Duodenal mucosa (tissue), 2 donors: Measurements from ENCODE around the gene SUCLG1.
"Not testable (repeated sequence)": the region's sequence is repeated elsewhere in the genome, so short reads cannot be mapped to it uniquely, and the experiment has no call there.

Experiments
- H3K27ac ChIP-seq: one replicate; pipeline ENCODE4 v1.7.0; 2013; ENCODE audit warnings: low read depth, low read length
- H3K27me3 ChIP-seq, 2 donors: one replicate each; pipeline ENCODE4 v1.7.0; 2013; ENCODE audit warnings: low read length in 2 of 2, control low read depth in 1 of 2; ENCODE audit not compliant: insufficient read depth in 2 of 2, control insufficient read depth in 1 of 2
- H3K36me3 ChIP-seq, 2 donors: one replicate each; pipeline ENCODE4 v1.7.0; 2013; ENCODE audit warnings: low read length in 2 of 2, control low read depth in 1 of 2; ENCODE audit not compliant: insufficient read depth in 2 of 2, control insufficient read depth in 1 of 2
- H3K4me1 ChIP-seq, 2 donors: one replicate each; pipeline ENCODE4 v1.7.0; 2013; ENCODE audit warnings: low read length in 2 of 2, control low read depth in 1 of 2; ENCODE audit not compliant: insufficient read depth in 2 of 2, control insufficient read depth in 1 of 2
- H3K4me3 ChIP-seq, 2 donors: one replicate each; pipeline ENCODE4 v1.7.0; 2013; ENCODE audit warnings: low read length in 2 of 2, low read depth in 1 of 2
- H3K9ac ChIP-seq, 2 donors: one replicate each; pipeline ENCODE4 v1.7.0; 2013; ENCODE audit warnings: low read length in 2 of 2, low read depth in 1 of 2
- H3K9me3 ChIP-seq, 2 donors: one replicate each; pipeline ENCODE4 v1.7.0; 2013; ENCODE audit warnings: low read length in 2 of 2, control low read depth in 1 of 2; ENCODE audit not compliant: control insufficient read depth in 1 of 2

Gene SUCLG1

GRCh38 chr2:84427235-84428138, 31.6 kb downstream of the SUCLG1 start:
- Histone ChIP-seq H3K27me3 (no peaks in the 10 kb centered on the region), H3K4me3 (no peak overlapping the region), H3K4me1 (no peaks in the 10 kb centered on the region), H3K9ac (no peak overlapping the region), H3K36me3 (peaks cover 59 to 84% of the 10 kb centered on the region in 2 donors), H3K27ac (no peak overlapping the region), H3K9me3 (no peaks in the 10 kb centered on the region)

- Histone ChIP-seq H3K4me3 (no peak overlapping the region), H3K36me3 (peaks cover 44 to 71% of the 10 kb centered on the region in 2 donors), H3K9ac (no peak overlapping the region), H3K4me1 (no peaks in the 10 kb centered on the region), H3K9me3 (no peaks in the 10 kb centered on the region), H3K27me3 (no peaks in the 10 kb centered on the region), H3K27ac (no peak overlapping the region)
These were observed 33.8 kb downstream of the SUCLG1 start for GRCh38 chr2:84425310-84425709.

GRCh38 chr2:84424152-84424551, 34.9 kb downstream of the SUCLG1 start:
- no peak overlapping the region for H3K4me3 ChIP-seq
- peaks cover 33 to 59% of the 10 kb centered on the region in 2 donors for H3K36me3 ChIP-seq
- no peaks in the 10 kb centered on the region for H3K4me1 ChIP-seq
- H3K9me3 ChIP-seq: no peaks in the 10 kb centered on the region
- H3K9ac ChIP-seq: no peak overlapping the region
- no peaks in the 10 kb centered on the region for H3K27me3 ChIP-seq
- no peak overlapping the region for H3K27ac ChIP-seq

GRCh38 chr2:84421791-84422190, 37.3 kb downstream of the SUCLG1 start:
- Histone ChIP-seq H3K9me3 (no peaks in the 10 kb centered on the region), H3K27me3 (no peaks in the 10 kb centered on the region), H3K36me3 (peaks cover 22 to 42% of the 10 kb centered on the region in 2 donors), H3K4me3 (no peak overlapping the region), H3K27ac (no peak overlapping the region), H3K9ac (no peak overlapping the region), H3K4me1 (no peaks in the 10 kb centered on the region)

GRCh38 chr2:84421197-84421596, 37.9 kb downstream of the SUCLG1 start:
- Histone ChIP-seq H3K9ac (no peak overlapping the region), H3K9me3 (no peaks in the 10 kb centered on the region), H3K27ac (no peak overlapping the region), H3K36me3 (peaks cover 22 to 42% of the 10 kb centered on the region in 2 donors), H3K27me3 (no peaks in the 10 kb centered on the region), H3K4me1 (no peaks in the 10 kb centered on the region), H3K4me3 (no peak overlapping the region)

GRCh38 chr2:84417453-84418145, 41.5 kb downstream of the SUCLG1 start:
- no peak overlapping the region for H3K9ac ChIP-seq
- no peaks in the 10 kb centered on the region for H3K4me1 ChIP-seq
- H3K27ac ChIP-seq: no peak overlapping the region
- no peaks in the 10 kb centered on the region for H3K27me3 ChIP-seq
- no peak overlapping the region for H3K4me3 ChIP-seq
- peaks cover 6 to 9% of the 10 kb centered on the region in 2 donors for H3K36me3 ChIP-seq
- H3K9me3 ChIP-seq: no peaks in the 10 kb centered on the region

GRCh38 chr2:84409531-84409930, 49.5 kb downstream of the SUCLG1 start:
- H3K27me3 ChIP-seq: no peaks in the 10 kb centered on the region

GRCh38 chr2:84402111-84402510, 57.0 kb downstream of the SUCLG1 start:
- H3K36me3 ChIP-seq, H3K9ac ChIP-seq, H3K4me3 ChIP-seq, H3K27ac ChIP-seq, H3K4me1 ChIP-seq, H3K27me3 ChIP-seq, H3K9me3 ChIP-seq: not testable (repeated sequence)

More at GRCh38 chr2:84409531-84409930, 49.5 kb downstream of the SUCLG1 start:
- Histone ChIP-seq H3K4me3 (no peak overlapping the region), H3K27ac (no peak overlapping the region), H3K9ac (no peak overlapping the region), H3K9me3 (no peaks in the 10 kb centered on the region), H3K4me1 (no peaks in the 10 kb centered on the region), H3K36me3 (no peaks in the 10 kb centered on the region)

- not testable (repeated sequence) for H3K4me1 ChIP-seq, H3K9ac ChIP-seq, H3K27ac ChIP-seq, H3K27me3 ChIP-seq, H3K4me3 ChIP-seq, H3K9me3 ChIP-seq, H3K36me3 ChIP-seq
These were observed 59.2 kb downstream of the SUCLG1 start for GRCh38 chr2:84399839-84400238.

- H3K27ac ChIP-seq: no peak overlapping the region
- H3K9me3 ChIP-seq: no peaks in the 10 kb centered on the region
- no peak overlapping the region for H3K9ac ChIP-seq
- no peaks in the 10 kb centered on the region for H3K36me3 ChIP-seq
- no peaks in the 10 kb centered on the region for H3K4me1 ChIP-seq
- peaks cover 0 to 2% of the 10 kb centered on the region in 2 donors for H3K27me3 ChIP-seq
- H3K4me3 ChIP-seq: no peak overlapping the region
These were observed 63.3 kb downstream of the SUCLG1 start for GRCh38 chr2:84395820-84396219.
